GM19240 (cell line): Measurements from ENCODE around the gene SYT5.
"Not testable (repeated sequence)": the region's sequence is repeated elsewhere in the genome, so short reads cannot be mapped to it uniquely, and the experiment has no call there.

ENCODE experiments used
- DNase-seq: peaks from one replicate; pipeline ENCODE4 v3.0.0; 2011; ENCODE audit warnings: low spot score; ENCODE audit not compliant: insufficient read length

SYT5 gene

GRCh38 chr19:55179606-55180484, at the start of gene SYT5:
SYT5 (minus strand) TSS chr19:55180289; CDS start chr19:55179041, 1,248 bp downstream.
- DNase-seq: no peak

- DNase-seq: no peak
Observed at GRCh38 chr19:55229789-55230182, 49.7 kb upstream of the SYT5 start.

GRCh38 chr19:55229145-55229788, 49.2 kb upstream of the SYT5 start:
- DNase-seq: no peak

- DNase-seq: no peak
Observed at GRCh38 chr19:55228403-55229031, 48.4 kb upstream of the SYT5 start, which contains the start of gene TMEM86B. TMEM86B (minus strand) TSS chr19:55228763; CDS start chr19:55228741, 22 bp downstream.

GRCh38 chr19:55228015-55228391, 47.9 kb upstream of the SYT5 start:
- no peak for DNase-seq

- no peak for DNase-seq
Observed at GRCh38 chr19:55227241-55228014, 47.3 kb upstream of the SYT5 start.

- DNase-seq: no peak
Observed at GRCh38 chr19:55226788-55227187, 46.7 kb upstream of the SYT5 start.

GRCh38 chr19:55226273-55226672, 46.2 kb upstream of the SYT5 start:
- no peak for DNase-seq

- no peak for DNase-seq
Observed at GRCh38 chr19:55225415-55225958, 45.4 kb upstream of the SYT5 start.

GRCh38 chr19:55224679-55225414, 44.8 kb upstream of the SYT5 start:
- DNase-seq: not testable (repeated sequence)

- DNase-seq: no peak
Observed at GRCh38 chr19:55224038-55224665, 44.1 kb upstream of the SYT5 start.

- DNase-seq: no peak
Observed at GRCh38 chr19:55223291-55224037, 43.4 kb upstream of the SYT5 start.

GRCh38 chr19:55220525-55220924, 40.4 kb upstream of the SYT5 start:
- DNase-seq: no peak

GRCh38 chr19:55216461-55217198, 36.5 kb upstream of the SYT5 start:
- no peak for DNase-seq

- DNase-seq: no peak
Observed at GRCh38 chr19:55213547-55213946, 33.5 kb upstream of the SYT5 start.

GRCh38 chr19:55212447-55212846, 32.4 kb upstream of the SYT5 start:
- DNase-seq: no peak

- DNase-seq: no peak
Observed at GRCh38 chr19:55209693-55210472, 29.8 kb upstream of the SYT5 start.
